GM23248 (cell line): ENCODE measurements around the gene ACACA. TPM values are rescaled to one million over a fixed set of nuclear protein-coding genes. Genes with fewer than 3 reads are reported as not detected.

ENCODE experiments used
- DNase-seq: peaks from one replicate; pipeline ENCODE4 v3.0.0-alpha.2; 2015
- H2AFZ ChIP-seq: fragments of 200-600 bp; sonication (generic); 2 replicates; pipeline ENCODE4 v1.6.1; 2016; ENCODE audit warnings: antibody characterized with exemption
- H3F3A ChIP-seq: fragments of 200-600 bp; sonication (generic); 2 replicates; pipeline ENCODE4 v1.6.1; 2016; ENCODE audit warnings: mild to moderate bottlenecking, antibody characterized with exemption, mixed run types; ENCODE audit not compliant: insufficient read depth
- H3K27ac ChIP-seq: fragments of 200-600 bp; sonication (generic); 2 replicates; pipeline ENCODE4 v1.5.1; 2016; ENCODE audit warnings: mild to moderate bottlenecking
- H3K27me3 ChIP-seq: fragments of 200-600 bp; sonication (generic); replicated peaks from 2 replicates; pipeline ENCODE4 v1.6.1; 2016; ENCODE audit warnings: mild to moderate bottlenecking; ENCODE audit not compliant: insufficient read depth
- H3K36me3 ChIP-seq: fragments of 200-600 bp; sonication (generic); 2 replicates; pipeline ENCODE4 v1.6.1; 2016; ENCODE audit warnings: low read depth, mild to moderate bottlenecking
- H3K4me1 ChIP-seq: fragments of 200-600 bp; sonication (generic); 2 replicates; pipeline ENCODE4 v1.6.1; 2016; ENCODE audit warnings: mild to moderate bottlenecking; ENCODE audit not compliant: insufficient read depth
- H3K4me2 ChIP-seq: fragments of 200-600 bp; sonication (generic); one replicate; pipeline ENCODE4 v1.6.1; 2016; ENCODE audit warnings: mild to moderate bottlenecking; ENCODE audit not compliant: unreplicated experiment
- H3K4me3 ChIP-seq: fragments of 200-600 bp; sonication (generic); 2 replicates; pipeline ENCODE4 v1.5.1; 2016; ENCODE audit warnings: mild to moderate bottlenecking
- H3K79me2 ChIP-seq: fragments of 200-600 bp; sonication (generic); 2 replicates; pipeline ENCODE4 v1.6.1; 2016; ENCODE audit warnings: mild to moderate bottlenecking; ENCODE audit not compliant: insufficient read depth
- H3K9ac ChIP-seq: fragments of 200-600 bp; sonication (generic); 2 replicates; pipeline ENCODE4 v1.6.1; 2016; ENCODE audit warnings: mild to moderate bottlenecking
- H3K9me2 ChIP-seq: fragments of 200-600 bp; sonication (generic); 2 replicates; pipeline ENCODE4 v1.6.1; 2016; ENCODE audit warnings: mixed run types, mild to moderate bottlenecking, moderate library complexity; ENCODE audit not compliant: insufficient read depth
- H3K9me3 ChIP-seq: fragments of 200-600 bp; sonication (generic); one replicate; pipeline ENCODE4 v1.6.1; 2017; ENCODE audit warnings: low read depth
- H4K20me1 ChIP-seq: fragments of 200-600 bp; sonication (generic); 2 replicates; pipeline ENCODE4 v1.6.0; 2016; ENCODE audit not compliant: insufficient read depth
- EZH2 ChIP-seq: fragments of 200-600 bp; sonication (generic); IDR thresholded peaks from 2 replicates; pipeline ENCODE4 v1.6.1; 2018; ENCODE audit warnings: antibody characterized with exemption, mild to moderate bottlenecking; ENCODE audit not compliant: insufficient read depth, poor library complexity, severe bottlenecking
- EZH2phosphoT487 ChIP-seq: fragments of 200-600 bp; sonication (generic); IDR thresholded peaks from 2 replicates; pipeline ENCODE4 v1.6.1; 2018; ENCODE audit warnings: antibody characterized with exemption, moderate library complexity, mild to moderate bottlenecking, low read depth; ENCODE audit not compliant: insufficient read depth
- WGBS, 2 experiments: methylation state at CpG; one replicate each; pipeline ENCODE4 v1.1.6; 2015 to 2017; ENCODE audit warnings: low lambda C conversion rate in 2 of 2, low coverage in 1 of 2; ENCODE audit errors: missing lambda C conversion rate in 2 of 2; 5-methylcytosine and 5-hydroxymethylcytosine counted together
- in situ Hi-C: fragments of 300-500 bp; cut with MboI; formaldehyde crosslinking; loops from 2 replicates; pipeline ENCODE4 v1.15.0; 2020
- polyA plus RNA-seq: library from polyadenylated mRNA; unstranded; fragments of >200 nt; fragmentation: Nextera tagmentation; extraction: Ambion mirVana; gene quantifications from 2 replicates; pipeline ENCODE4 v1.2.1, GENCODE V29; 2016
- total RNA-seq: library from RNA; depleted of rRNA; stranded (reverse); fragments of >200 nt; shearing (Covaris generic); gene quantifications from 2 replicates; pipeline ENCODE4 v1.2.3, GENCODE V29; 2014

ACACA gene
- total and polyA plus RNA-seq, 2 experiments from 2014 or later, result 10.2 to 21.9 TPM

DNA sequence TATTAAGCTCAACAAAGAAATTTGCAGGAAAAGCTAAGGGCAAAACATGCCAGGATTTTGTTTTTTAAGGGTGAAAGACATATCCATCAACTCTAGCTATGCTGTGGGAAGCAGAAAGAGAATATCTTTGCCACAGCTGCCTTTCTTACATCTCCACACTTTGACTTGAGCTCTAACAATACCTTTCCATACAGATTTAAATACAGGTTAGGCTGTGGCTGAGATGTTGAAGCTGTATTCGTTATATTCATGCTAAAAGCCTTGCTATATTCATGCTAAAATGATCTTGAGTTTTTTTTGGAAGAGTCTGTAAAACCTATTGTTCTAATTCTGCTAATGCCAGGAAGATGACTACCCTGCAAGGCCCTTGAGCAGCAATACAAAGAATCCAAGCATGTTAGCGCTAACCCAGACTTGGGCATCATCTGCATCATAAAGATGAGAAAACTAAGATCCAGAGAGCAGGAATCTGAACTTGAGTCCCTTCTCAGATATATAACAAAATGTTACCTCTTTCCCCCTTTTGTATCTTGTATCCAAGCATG lies 235.7 kb downstream of the ACACA start:
- WGBS, 2 experiments, result 54 to 67% methylated on average over 2 of the region's 2 CpGs
- Histone ChIP-seq H3K9ac (no peak overlapping the region), H3K4me1 (no peaks in the 10 kb centered on the region), H3K79me2 (no peaks in the 10 kb centered on the region), H3F3A (no peaks in the 10 kb centered on the region), H2AFZ (no peak overlapping the region), H3K4me3 (no peak overlapping the region), H3K9me2 (0 out of 2 replicates have a peak, but pooled peaks cover 3% of the 10 kb centered on the region), H3K9me3 (no peaks in the 10 kb centered on the region), H3K36me3 (no peaks in the 10 kb centered on the region), H3K27me3 (no peaks in the 10 kb centered on the region), H4K20me1 (no peaks in the 10 kb centered on the region), H3K27ac (no peak overlapping the region), H3K4me2 (no peak overlapping the region)
- no peak for DNase-seq
- in situ Hi-C loops, result no loop called here
- TF ChIP-seq EZH2, result no peak
- TF ChIP-seq EZH2phosphoT487, result no peak

DNA sequence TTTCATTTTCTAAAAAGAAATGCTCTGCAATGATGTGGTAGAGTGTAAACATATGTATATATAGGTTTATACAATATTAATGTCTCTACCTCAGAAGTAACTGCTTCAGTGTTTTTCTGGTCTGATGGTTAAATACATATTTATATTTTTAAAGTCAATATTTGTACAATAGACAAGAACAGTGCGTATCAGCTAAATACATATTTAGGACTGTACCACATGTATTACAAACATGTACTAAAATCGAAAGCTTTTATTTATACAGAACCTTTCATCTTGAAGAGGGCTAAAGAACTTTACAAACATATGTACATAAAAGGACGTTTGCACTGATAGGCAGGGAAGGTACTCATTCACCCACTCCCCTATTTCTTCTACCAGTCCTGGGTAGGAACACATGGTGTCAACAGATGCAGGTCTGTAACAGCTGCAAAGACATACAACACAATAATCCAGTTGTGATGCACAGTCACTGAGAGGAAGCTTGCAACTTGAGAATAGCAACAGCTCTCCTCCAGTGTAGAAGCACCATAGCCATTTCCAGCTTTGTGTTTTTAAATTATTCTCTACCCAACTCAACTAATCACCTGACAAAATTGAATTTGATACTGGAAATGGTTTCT lies 237.8 kb downstream of the ACACA start:
- H3F3A ChIP-seq, result no peaks in the 10 kb centered on the region
- no peaks in the 10 kb centered on the region for H3K9me3 ChIP-seq
- no peaks in the 10 kb centered on the region for H3K36me3 ChIP-seq
- no peaks in the 10 kb centered on the region for H3K79me2 ChIP-seq
- in situ Hi-C loops, result no loop called here
- 77% methylated on average over 3 of the region's 3 CpGs for WGBS, 2 experiments
- H3K4me2 ChIP-seq, result no peak overlapping the region
- no peaks in the 10 kb centered on the region for H3K27me3 ChIP-seq
- no peak overlapping the region for H2AFZ ChIP-seq
- no peak for DNase-seq
- no peak overlapping the region for H3K4me3 ChIP-seq
- 0 out of 2 replicates have a peak, but pooled peaks cover 3% of the 10 kb centered on the region for H3K9me2 ChIP-seq
- no peaks in the 10 kb centered on the region for H4K20me1 ChIP-seq
- H3K4me1 ChIP-seq, result no peaks in the 10 kb centered on the region
- H3K27ac ChIP-seq, result no peak overlapping the region
- no peak overlapping the region for H3K9ac ChIP-seq
- no peak for TF ChIP-seq EZH2phosphoT487
- no peak for TF ChIP-seq EZH2

DNA sequence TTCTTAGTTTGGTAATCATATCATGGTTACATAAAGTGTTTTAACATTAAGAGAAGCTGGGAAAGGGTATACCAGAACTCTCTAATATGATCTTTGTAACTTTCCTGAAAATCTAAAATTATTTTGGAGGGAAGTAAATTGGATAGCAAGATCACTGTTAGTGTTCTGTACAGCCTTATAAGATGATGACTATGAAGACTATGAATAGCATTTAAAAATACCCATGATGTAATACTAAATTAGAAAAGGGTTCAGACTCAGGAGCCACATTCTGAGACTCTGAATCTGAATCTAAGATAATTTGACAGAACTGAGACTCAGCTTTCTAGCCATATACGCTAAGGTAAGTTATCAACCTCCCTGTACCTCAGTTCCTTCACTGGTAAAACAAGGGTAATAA lies 238.9 kb downstream of the ACACA start:
- H3K4me2 ChIP-seq, result no peak overlapping the region
- H3K27me3 ChIP-seq, result no peaks in the 10 kb centered on the region
- WGBS, 2 experiments, result 97 to 100% methylated on average over 1 of the region's 1 CpG
- H3K79me2 ChIP-seq, result no peaks in the 10 kb centered on the region
- no peaks in the 10 kb centered on the region for H3K9me3 ChIP-seq
- no peak overlapping the region for H2AFZ ChIP-seq
- 0 out of 2 replicates have a peak, but pooled peaks cover 3% of the 10 kb centered on the region for H3K9me2 ChIP-seq
- H3K27ac ChIP-seq, result no peak overlapping the region
- in situ Hi-C loops, result no loop called here
- no peak for TF ChIP-seq EZH2phosphoT487
- no peaks in the 10 kb centered on the region for H4K20me1 ChIP-seq
- no peak overlapping the region for H3K9ac ChIP-seq
- H3K4me1 ChIP-seq, result no peaks in the 10 kb centered on the region
- H3F3A ChIP-seq, result no peaks in the 10 kb centered on the region
- no peak overlapping the region for H3K4me3 ChIP-seq
- H3K36me3 ChIP-seq, result no peaks in the 10 kb centered on the region
- no peak for DNase-seq

DNA sequence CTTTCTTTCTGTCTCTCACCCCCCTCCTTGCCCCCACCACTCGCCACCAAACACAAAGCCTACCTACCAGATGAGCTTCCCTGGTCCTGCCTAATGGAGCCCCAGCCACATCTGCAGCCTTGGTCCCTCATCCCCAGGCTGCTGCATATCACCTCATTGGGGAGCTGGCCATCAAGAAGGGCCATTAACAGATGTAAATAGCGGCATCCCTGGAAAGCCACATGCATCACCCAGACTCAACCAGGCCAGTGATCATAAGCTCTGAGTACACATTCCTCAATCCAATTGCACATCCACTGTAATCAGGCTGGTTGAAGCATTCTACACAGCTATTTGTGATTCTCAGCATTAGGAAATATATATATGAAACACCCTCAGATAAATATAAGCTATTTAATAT lies 242.6 kb downstream of the ACACA start:
- Histone ChIP-seq H3K4me2 (no peak overlapping the region), H3K4me3 (no peak overlapping the region), H3K36me3 (0 out of 2 replicates have a peak, but pooled peaks cover 4% of the 10 kb centered on the region), H3K27me3 (no peaks in the 10 kb centered on the region), H3K9ac (no peak overlapping the region), H3K9me2 (no peaks in the 10 kb centered on the region), H3F3A (no peaks in the 10 kb centered on the region), H3K27ac (no peak overlapping the region), H2AFZ (no peak overlapping the region), H3K9me3 (no peaks in the 10 kb centered on the region), H3K79me2 (no peaks in the 10 kb centered on the region), H3K4me1 (no peaks in the 10 kb centered on the region), H4K20me1 (no peaks in the 10 kb centered on the region)
- in situ Hi-C loops, result no loop called here
- WGBS, 2 experiments, result 93 to 100% methylated on average over 2 of the region's 2 CpGs
- no peak for DNase-seq
- no peak for TF ChIP-seq EZH2phosphoT487
- no peak for TF ChIP-seq EZH2

DNA sequence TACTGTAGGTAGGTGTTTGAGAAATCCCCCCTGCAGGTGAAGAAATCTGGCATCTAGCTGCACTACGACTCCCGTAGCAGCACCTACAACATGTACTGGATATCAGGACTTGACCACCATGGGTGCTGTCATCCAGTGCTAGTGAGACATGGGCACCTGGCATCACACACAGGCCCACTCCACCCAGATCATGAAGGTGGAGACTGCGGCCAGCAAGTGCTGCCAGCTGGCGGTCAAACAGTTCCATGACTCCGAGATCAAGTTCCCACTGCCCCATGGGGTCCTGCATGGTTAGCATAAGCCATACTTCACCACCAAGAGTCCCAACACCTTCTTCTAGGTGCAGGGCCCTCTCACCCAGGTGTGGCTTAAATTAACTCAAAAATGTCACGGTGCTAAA lies 243.8 kb downstream of the ACACA start:
- no peaks in the 10 kb centered on the region for H3K27me3 ChIP-seq
- no peak overlapping the region for H2AFZ ChIP-seq
- no peak for DNase-seq
- H3K9me3 ChIP-seq, result no peaks in the 10 kb centered on the region
- no peak overlapping the region for H3K9ac ChIP-seq
- H3K4me2 ChIP-seq, result no peak overlapping the region
- no peak overlapping the region for H3K27ac ChIP-seq
- no peaks in the 10 kb centered on the region for H4K20me1 ChIP-seq
- no peak overlapping the region for H3K4me3 ChIP-seq
- no peaks in the 10 kb centered on the region for H3K9me2 ChIP-seq
- in situ Hi-C loops, result no loop called here
- H3K36me3 ChIP-seq, result 0 out of 2 replicates have a peak, but pooled peaks cover 4% of the 10 kb centered on the region
- H3K79me2 ChIP-seq, result no peaks in the 10 kb centered on the region
- TF ChIP-seq EZH2phosphoT487 (no peak), EZH2 (no peak)
- no peaks in the 10 kb centered on the region for H3K4me1 ChIP-seq
- H3F3A ChIP-seq, result no peaks in the 10 kb centered on the region
- 86 to 93% methylated on average over 6 of the region's 6 CpGs for WGBS, 2 experiments
